ENCODE results near the gene SECISBP2. TPM values are rescaled to one million over a fixed set of nuclear protein-coding genes. Genes with fewer than 3 reads are reported as not detected.

The SECISBP2 gene
- total and polyA plus RNA-seq, 2 donors (not counting 1 experiment from before 2014, with no cell fraction given) = 56.6 to 124 TPM

GRCh38 chr9:89405826-89406225, 87.5 kb downstream of the SECISBP2 start:
- CTCF ChIA-PET = interaction anchor here (0.6 to 4.6 kb wide), 4 partner anchors 11 to 143 kb away, joined by 3 to 27 read pairs (median 5); no protein-coding TSS in a partner anchor
- peaks cover 5 to 32% of the 10 kb centered on the region in 2 experiments for H3K36me3 ChIP-seq (replicated peaks in 1 of 2; ENCODE audit: control extremely low read depth in 1 of 2, control insufficient read depth in 1 of 2, extremely low read depth in 1 of 2, insufficient read depth in 2 of 2, low read length in 1 of 2)
- H3K4me1 Mint-ChIP-seq = peaks cover 89% of the 10 kb centered on the region
- no peaks in the 10 kb centered on the region for H3K27me3 Mint-ChIP-seq
- H3K79me2 ChIP-seq (ENCODE audit: control insufficient read depth, insufficient read depth, low read length) = peaks cover 49% of the 10 kb centered on the region
- H3K9ac ChIP-seq (ENCODE audit: low read length) = peak overlapping the region; percentile 54
- ATAC-seq (ENCODE audit: low read depth) (peak; percentile 35), DNase-seq (peak; percentile 63)
- H3K27me3 ChIP-seq (replicated peaks in 1 of 4; ENCODE audit: control extremely low read depth in 1 of 4, control insufficient read depth in 3 of 4, insufficient read depth in 4 of 4, low read length in 3 of 4) = no peaks in the 10 kb centered on the region
- peak overlapping the region; percentile 84 for H3K4me3 Mint-ChIP-seq
- 30% methylated on average over 5 of the region's 11 CpGs for WGBS (ENCODE audit: insufficient coverage)
- H3K27ac ChIP-seq (ENCODE audit: low read length in 2 of 2) = peak overlapping the region; percentile 62 to 79
- peak overlapping the region; percentile 73 for H3K4me2 ChIP-seq (replicated peaks; ENCODE audit: low read depth, low read length, poor library complexity, severe bottlenecking)
- H4K20me1 ChIP-seq (ENCODE audit: control insufficient read depth, insufficient read depth, low read length, poor library complexity, severe bottlenecking) = peaks cover 59% of the 10 kb centered on the region
- H3K4me3 ChIP-seq (ENCODE audit: control extremely low read depth in 1 of 5, extremely low read depth in 1 of 5, insufficient read depth in 1 of 5, low read depth in 2 of 5, low read length in 4 of 5) = peak overlapping the region; percentile 3 to 47 (median 29)
- POLR2A ChIA-PET = interaction anchor here (1.0 to 2.6 kb wide), 3 partner anchors 12 to 37 kb away, joined by 3 to 19 read pairs (median 6); no protein-coding TSS in a partner anchor
- H3K9me3 ChIP-seq (ENCODE audit: control extremely low read depth in 1 of 3, control insufficient read depth in 2 of 3, insufficient read depth in 1 of 3, low read length in 2 of 3) = peaks cover 0 to 10% (median 5%) of the 10 kb centered on the region in 3 donors
- TF ChIP-seq CTCF (IDR thresholded peaks at IDR 0.05) = no peak
- TF ChIP-seq EZH2 (IDR thresholded peaks at IDR 0.05; ENCODE audit: borderline replicate concordance, insufficient read depth, low read depth, low read length, poor library complexity, severe bottlenecking) = no peak
- peaks cover 77 to 86% of the 10 kb centered on the region in 2 donors for H3K4me1 ChIP-seq (ENCODE audit: control insufficient read depth in 2 of 2, insufficient read depth in 2 of 2, low read length in 2 of 2)
- no peak overlapping the region for H2AFZ ChIP-seq (ENCODE audit: insufficient read depth, low read depth, low read length, poor library complexity, severe bottlenecking)
- H3K9me3 Mint-ChIP-seq (ENCODE audit: insufficient read depth) = no peaks in the 10 kb centered on the region
- intact Hi-C loops (cut with micrococcal nuclease) = no loop called here
- peak overlapping the region; percentile 95 for H3K27ac Mint-ChIP-seq

DNA sequence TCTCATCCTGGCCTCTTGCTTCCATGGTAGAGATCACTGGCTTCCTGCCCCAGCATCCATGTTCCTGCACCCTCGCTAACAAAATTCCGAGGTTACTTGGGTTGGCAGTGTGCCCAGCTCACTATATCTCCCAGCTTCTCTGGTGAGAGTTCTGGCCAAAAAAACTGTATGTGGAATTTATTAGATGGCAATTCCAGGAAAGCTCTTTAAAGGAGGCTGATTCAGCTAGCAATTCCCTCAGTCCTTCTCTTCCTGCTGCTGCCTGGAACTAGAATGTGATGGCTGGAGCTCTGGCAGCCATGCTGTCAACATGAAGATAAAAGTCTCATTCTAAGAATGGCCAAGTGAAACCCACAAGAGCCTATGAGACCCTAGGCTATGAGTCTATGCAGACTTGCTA, 88.8 kb downstream of the SECISBP2 start:
- H3K4me3 Mint-ChIP-seq = peak overlapping the region; percentile 84
- TF ChIP-seq EZH2 (IDR thresholded peaks at IDR 0.05; ENCODE audit: borderline replicate concordance, insufficient read depth, low read depth, low read length, poor library complexity, severe bottlenecking) (no peak), CTCF (IDR thresholded peaks at IDR 0.05) (no peak)
- intact Hi-C loops (cut with micrococcal nuclease) = no loop called here
- H3K9me3 Mint-ChIP-seq (ENCODE audit: insufficient read depth) = no peaks in the 10 kb centered on the region
- H3K4me1 ChIP-seq (ENCODE audit: control insufficient read depth in 2 of 2, insufficient read depth in 2 of 2, low read length in 2 of 2) = peaks cover 65 to 84% of the 10 kb centered on the region in 2 donors
- peaks cover 71% of the 10 kb centered on the region for H4K20me1 ChIP-seq (ENCODE audit: control insufficient read depth, insufficient read depth, low read length, poor library complexity, severe bottlenecking)
- ATAC-seq (ENCODE audit: low read depth) = no peak
- H3K4me3 ChIP-seq (ENCODE audit: control extremely low read depth in 1 of 5, extremely low read depth in 1 of 5, insufficient read depth in 1 of 5, low read depth in 2 of 5, low read length in 4 of 5) = no peak overlapping the region
- peak overlapping the region in 1 of 2 donors; percentile 79 for H3K27ac ChIP-seq (ENCODE audit: low read length in 2 of 2)
- peaks cover 0 to 10% (median 5%) of the 10 kb centered on the region in 3 donors for H3K9me3 ChIP-seq (ENCODE audit: control extremely low read depth in 1 of 3, control insufficient read depth in 2 of 3, insufficient read depth in 1 of 3, low read length in 2 of 3)
- H3K27me3 Mint-ChIP-seq = no peaks in the 10 kb centered on the region
- H3K9ac ChIP-seq (ENCODE audit: low read length) = no peak overlapping the region
- peak overlapping the region; percentile 73 for H3K4me2 ChIP-seq (replicated peaks; ENCODE audit: low read depth, low read length, poor library complexity, severe bottlenecking)
- H3K4me1 Mint-ChIP-seq = peaks cover 88% of the 10 kb centered on the region
- H3K79me2 ChIP-seq (ENCODE audit: control insufficient read depth, insufficient read depth, low read length) = peaks cover 62% of the 10 kb centered on the region
- peaks cover 5 to 34% of the 10 kb centered on the region in 2 experiments for H3K36me3 ChIP-seq (replicated peaks in 1 of 2; ENCODE audit: control extremely low read depth in 1 of 2, control insufficient read depth in 1 of 2, extremely low read depth in 1 of 2, insufficient read depth in 2 of 2, low read length in 1 of 2)
- POLR2A ChIA-PET = interaction anchor here (1.9 to 2.6 kb wide), 2 partner anchors 11 to 19 kb away, joined by 6 to 19 read pairs; no protein-coding TSS in a partner anchor
- no CpG with 5 or more reads among the region's 2 CpGs for WGBS (ENCODE audit: insufficient coverage)
- CTCF ChIA-PET = interaction anchor here (0.6 to 4.6 kb wide), 3 partner anchors 100 to 142 kb away, joined by 3 to 27 read pairs (median 3); no protein-coding TSS in a partner anchor
- H3K27me3 ChIP-seq (replicated peaks in 1 of 4; ENCODE audit: control extremely low read depth in 1 of 4, control insufficient read depth in 3 of 4, insufficient read depth in 4 of 4, low read length in 3 of 4) = no peaks in the 10 kb centered on the region
- H2AFZ ChIP-seq (ENCODE audit: insufficient read depth, low read depth, low read length, poor library complexity, severe bottlenecking) = no peak overlapping the region
- peak overlapping the region; percentile 95 for H3K27ac Mint-ChIP-seq
- DNase-seq = no peak
